Cardiac septum (tissue), 1 donor: ENCODE measurements around the gene PTPN14. TPM values are rescaled to one million over a fixed set of nuclear protein-coding genes. Genes with fewer than 3 reads are reported as not detected.

Experiments used
- DNase-seq: peaks from one replicate; pipeline ENCODE4 v3.0.0-alpha.2; 2020; ENCODE audit warnings: low spot score
- intact Hi-C: fragments of 100-400 bp; cut with DNase I; formaldehyde crosslinking; loops from one replicate; pipeline ENCODE4 v1.14.0; 2022
- total RNA-seq: library from RNA; stranded (reverse); fragmentation: NEBNext Ultra II Directional; extraction: Animal tissue kit (Norgen Biotek cat#: 25700); gene quantifications from one replicate; pipeline ENCODE4 v1.2.1, GENCODE V29; 2021
- donor health status: DM: no; HTN: no; CAD: no.

Gene PTPN14
- total RNA-seq, 1 donor from 2014 or later, result 67.7 TPM

- DNase-seq, result no peak
- intact Hi-C loops, result loop anchor here (2.0 kb wide), 1 partner anchor 38 kb away; no protein-coding TSS in a partner anchor
Observed at GRCh38 chr1:214316593-214316992, 234.8 kb downstream of the PTPN14 start.

GRCh38 chr1:214314178-214314843 is 237.1 kb downstream of the PTPN14 start:
- intact Hi-C loops, result no loop called here
- no peak for DNase-seq

- DNase-seq, result no peak
- intact Hi-C loops, result no loop called here
Observed at GRCh38 chr1:214312530-214313051, 238.8 kb downstream of the PTPN14 start.

GRCh38 chr1:214310777-214311690 is 240.4 kb downstream of the PTPN14 start:
- intact Hi-C loops, result no loop called here
- DNase-seq, result no peak

- intact Hi-C loops, result no loop called here
- DNase-seq, result no peak
Observed at GRCh38 chr1:214310010-214310409, 241.4 kb downstream of the PTPN14 start.

GRCh38 chr1:214306269-214306668 is 245.1 kb downstream of the PTPN14 start:
- DNase-seq, result no peak
- intact Hi-C loops, result no loop called here

- DNase-seq, result no peak
- intact Hi-C loops, result no loop called here
Observed at GRCh38 chr1:214305164-214305751, 246.1 kb downstream of the PTPN14 start.

- intact Hi-C loops, result no loop called here
- no peak for DNase-seq
Observed at GRCh38 chr1:214303141-214303930, 248.1 kb downstream of the PTPN14 start.

GRCh38 chr1:214301526-214301925 is 249.9 kb downstream of the PTPN14 start:
- intact Hi-C loops, result no loop called here
- no peak for DNase-seq

- DNase-seq, result no peak
- intact Hi-C loops, result no loop called here
Observed at GRCh38 chr1:214300149-214300780, 251.1 kb downstream of the PTPN14 start.

Other genes with a start within 250 kb of the PTPN14 start
- 0.67 TPM for gene CENPF, start 51.6 kb upstream of the PTPN14 start, total RNA-seq